ENCODE results near the gene ZNF497. TPM values are rescaled to one million over a fixed set of nuclear protein-coding genes. Genes with fewer than 3 reads are reported as not detected.

The ZNF497 gene
- total and polyA plus RNA-seq, 2 donors (not counting 1 experiment from before 2014, with no cell fraction given): 0.03 to 2.5 TPM

DNA sequence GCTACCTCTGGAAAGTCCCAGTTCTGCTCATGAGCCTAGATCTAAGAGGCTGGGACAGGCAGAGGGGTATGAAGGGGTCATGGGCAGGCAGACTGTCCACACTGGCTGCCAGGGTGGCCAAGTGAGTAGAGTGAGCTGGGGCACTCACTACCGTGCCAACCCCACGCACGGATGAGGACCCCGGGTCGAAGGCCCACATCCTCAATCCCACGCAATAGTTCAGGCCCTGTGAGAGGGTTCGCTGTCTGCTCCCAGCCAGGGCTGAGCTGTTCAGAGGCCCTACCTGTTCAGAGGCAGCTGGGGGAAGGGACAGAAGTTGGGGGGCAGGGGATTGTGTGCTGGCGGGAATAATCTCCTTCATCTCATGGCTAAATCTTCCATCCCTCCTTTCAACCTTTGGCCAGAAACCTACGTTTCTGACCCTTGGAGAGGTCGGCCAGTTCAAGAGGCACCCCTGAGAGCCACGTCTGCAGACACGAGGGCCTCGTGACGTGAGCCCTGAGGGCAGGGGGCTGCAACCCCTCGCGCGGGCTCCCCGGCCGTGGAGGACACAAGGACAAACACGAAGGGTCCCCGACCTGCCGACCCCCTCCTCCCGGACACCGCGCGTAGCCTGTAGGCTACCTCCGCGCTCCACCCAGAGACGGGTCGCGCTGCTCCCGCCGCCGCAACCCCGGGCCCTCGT, 23.5 kb upstream of the ZNF497 start:
- H3K27ac ChIP-seq (ENCODE audit: insufficient read depth, low read length): peak overlapping the region; percentile 89
- DNase-seq (ENCODE audit: low read depth in 2 of 2): no peak
- H3K9ac ChIP-seq (ENCODE audit: insufficient read depth, low read length): peak overlapping the region; percentile 80
- TF ChIP-seq, protein P1, sequence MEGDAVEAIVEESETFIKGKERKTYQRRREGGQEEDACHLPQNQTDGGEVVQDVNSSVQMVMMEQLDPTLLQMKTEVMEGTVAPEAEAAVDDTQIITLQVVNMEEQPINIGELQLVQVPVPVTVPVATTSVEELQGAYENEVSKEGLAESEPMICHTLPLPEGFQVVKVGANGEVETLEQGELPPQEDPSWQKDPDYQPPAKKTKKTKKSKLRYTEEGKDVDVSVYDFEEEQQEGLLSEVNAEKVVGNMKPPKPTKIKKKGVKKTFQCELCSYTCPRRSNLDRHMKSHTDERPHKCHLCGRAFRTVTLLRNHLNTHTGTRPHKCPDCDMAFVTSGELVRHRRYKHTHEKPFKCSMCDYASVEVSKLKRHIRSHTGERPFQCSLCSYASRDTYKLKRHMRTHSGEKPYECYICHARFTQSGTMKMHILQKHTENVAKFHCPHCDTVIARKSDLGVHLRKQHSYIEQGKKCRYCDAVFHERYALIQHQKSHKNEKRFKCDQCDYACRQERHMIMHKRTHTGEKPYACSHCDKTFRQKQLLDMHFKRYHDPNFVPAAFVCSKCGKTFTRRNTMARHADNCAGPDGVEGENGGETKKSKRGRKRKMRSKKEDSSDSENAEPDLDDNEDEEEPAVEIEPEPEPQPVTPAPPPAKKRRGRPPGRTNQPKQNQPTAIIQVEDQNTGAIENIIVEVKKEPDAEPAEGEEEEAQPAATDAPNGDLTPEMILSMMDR (conservative IDR thresholded peaks at IDR 0.05 in 1 of 2, IDR thresholded peaks at IDR 0.05 in 1 of 2; ENCODE audit: low read depth in 1 of 2, low read length in 2 of 2): no peak
- TF ChIP-seq EZH2 (IDR thresholded peaks at IDR 0.05; ENCODE audit: low read length, missing control alignments): no peak
- H3K4me2 ChIP-seq (ENCODE audit: extremely low read depth, insufficient read depth, low read length): peak overlapping the region; percentile 97
- H3K36me3 ChIP-seq (ENCODE audit: control insufficient read depth, insufficient read depth, low read length): peaks cover 2% of the 10 kb centered on the region
- H4K20me1 ChIP-seq (ENCODE audit: control insufficient read depth, extremely low read depth, insufficient read depth, low read length): no peaks in the 10 kb centered on the region
- peak overlapping the region; percentile 72 to 99 (median 92) for H3K4me3 ChIP-seq (replicated peaks in 1 of 4; ENCODE audit: control extremely low read depth in 1 of 4, insufficient read depth in 1 of 4, low read depth in 3 of 4, low read length in 4 of 4)
- peak overlapping the region; percentile 2 for H2AFZ ChIP-seq (ENCODE audit: low read length)
- peaks cover 14% of the 10 kb centered on the region for H3K4me1 ChIP-seq (ENCODE audit: control insufficient read depth, extremely low read depth, insufficient read depth, low read length)
- peaks cover 36% of the 10 kb centered on the region for H3K79me2 ChIP-seq (ENCODE audit: control insufficient read depth, insufficient read depth, low read length)
- H3K9me3 ChIP-seq (ENCODE audit: control insufficient read depth, insufficient read depth, low read depth, low read length): no peaks in the 10 kb centered on the region
- H3K27me3 ChIP-seq (ENCODE audit: control insufficient read depth, insufficient read depth, low read length): no peaks in the 10 kb centered on the region

GRCh38 chr19:58385313-58385890, 22.9 kb upstream of the ZNF497 start:
- H3K4me2 ChIP-seq (ENCODE audit: extremely low read depth, insufficient read depth, low read length): peak overlapping the region; percentile 4
- no peaks in the 10 kb centered on the region for H3K9me3 ChIP-seq (ENCODE audit: control insufficient read depth, insufficient read depth, low read depth, low read length)
- DNase-seq (ENCODE audit: low read depth in 2 of 2): no peak
- H3K27ac ChIP-seq (ENCODE audit: insufficient read depth, low read length): no peak overlapping the region
- H3K4me1 ChIP-seq (ENCODE audit: control insufficient read depth, extremely low read depth, insufficient read depth, low read length): peaks cover 14% of the 10 kb centered on the region
- H3K9ac ChIP-seq (ENCODE audit: insufficient read depth, low read length): no peak overlapping the region
- H3K4me3 ChIP-seq (replicated peaks in 1 of 4; ENCODE audit: control extremely low read depth in 1 of 4, insufficient read depth in 1 of 4, low read depth in 3 of 4, low read length in 4 of 4): peak overlapping the region in 2 of 4 experiments; percentile 96 to 99
- H4K20me1 ChIP-seq (ENCODE audit: control insufficient read depth, extremely low read depth, insufficient read depth, low read length): no peaks in the 10 kb centered on the region
- TF ChIP-seq, protein P1 (conservative IDR thresholded peaks at IDR 0.05 in 1 of 2, IDR thresholded peaks at IDR 0.05 in 1 of 2; ENCODE audit: low read depth in 1 of 2, low read length in 2 of 2): no peak
- no peak for TF ChIP-seq EZH2 (IDR thresholded peaks at IDR 0.05; ENCODE audit: low read length, missing control alignments)
- H2AFZ ChIP-seq (ENCODE audit: low read length): no peak overlapping the region
- peaks cover 2% of the 10 kb centered on the region for H3K36me3 ChIP-seq (ENCODE audit: control insufficient read depth, insufficient read depth, low read length)
- peaks cover 31% of the 10 kb centered on the region for H3K79me2 ChIP-seq (ENCODE audit: control insufficient read depth, insufficient read depth, low read length)
- no peaks in the 10 kb centered on the region for H3K27me3 ChIP-seq (ENCODE audit: control insufficient read depth, insufficient read depth, low read length)

GRCh38 chr19:58382997-58383603, 20.5 kb upstream of the ZNF497 start:
- Histone ChIP-seq H3K27ac (ENCODE audit: insufficient read depth, low read length) (no peak overlapping the region), H4K20me1 (ENCODE audit: control insufficient read depth, extremely low read depth, insufficient read depth, low read length) (no peaks in the 10 kb centered on the region), H3K27me3 (ENCODE audit: control insufficient read depth, insufficient read depth, low read length) (no peaks in the 10 kb centered on the region), H3K9me3 (ENCODE audit: control insufficient read depth, insufficient read depth, low read depth, low read length) (no peaks in the 10 kb centered on the region), H3K79me2 (ENCODE audit: control insufficient read depth, insufficient read depth, low read length) (peaks cover 16% of the 10 kb centered on the region), H3K36me3 (ENCODE audit: control insufficient read depth, insufficient read depth, low read length) (no peaks in the 10 kb centered on the region), H3K4me2 (ENCODE audit: extremely low read depth, insufficient read depth, low read length) (no peak overlapping the region), H3K4me3 (replicated peaks in 1 of 4; ENCODE audit: control extremely low read depth in 1 of 4, insufficient read depth in 1 of 4, low read depth in 3 of 4, low read length in 4 of 4) (no peak overlapping the region), H2AFZ (ENCODE audit: low read length) (no peak overlapping the region), H3K4me1 (ENCODE audit: control insufficient read depth, extremely low read depth, insufficient read depth, low read length) (peaks cover 11% of the 10 kb centered on the region), H3K9ac (ENCODE audit: insufficient read depth, low read length) (no peak overlapping the region)
- TF ChIP-seq EZH2 (IDR thresholded peaks at IDR 0.05; ENCODE audit: low read length, missing control alignments): no peak
- TF ChIP-seq, protein P1 (conservative IDR thresholded peaks at IDR 0.05 in 1 of 2, IDR thresholded peaks at IDR 0.05 in 1 of 2; ENCODE audit: low read depth in 1 of 2, low read length in 2 of 2): no peak
- DNase-seq (ENCODE audit: low read depth in 2 of 2): no peak

Measured in fibroblast of lung (primary cell).